Natural killer cell (primary cell): ENCODE results near the gene TMEM163. TPM values are rescaled to one million over a fixed set of nuclear protein-coding genes. Genes with fewer than 3 reads are reported as not detected.
"Not testable (repeated sequence)": the region's sequence is repeated elsewhere in the genome, so short reads cannot be mapped to it uniquely, and the experiment has no call there.

Experiments used
- ATAC-seq, 3 donors: fragments of 150-1000 bp in 2 of 3; fragments of 200-7000 bp in 1 of 3; cut with Tn5 transposase; 1 replicate in 1 of 3; 2 replicates in 2 of 3; pipeline ENCODE4 v1.10.0; 2021; ENCODE audit warnings: mild to moderate bottlenecking in 2 of 3, moderate library complexity in 2 of 3
- DNase-seq, 2 donors: peaks; one replicate each; pipeline versions ENCODE4 v3.0.0 to v3.0.0-alpha.2; 2013 to 2021; ENCODE audit warnings: mixed read lengths in 1 of 2
- H3K27ac ChIP-seq: one replicate; pipeline ENCODE4 v1.5.1; 2013; ENCODE audit warnings: mild to moderate bottlenecking, low read length
- H3K27me3 ChIP-seq: one replicate; pipeline ENCODE4 v1.6.1; 2013; ENCODE audit warnings: low read length; ENCODE audit not compliant: control insufficient read depth, insufficient read depth
- H3K36me3 ChIP-seq: one replicate; pipeline ENCODE4 v1.6.1; 2013; ENCODE audit warnings: low read length; ENCODE audit not compliant: control insufficient read depth, insufficient read depth
- H3K4me1 ChIP-seq: one replicate; pipeline ENCODE4 v1.6.1; 2013; ENCODE audit warnings: low read length; ENCODE audit not compliant: control insufficient read depth, insufficient read depth
- H3K4me3 ChIP-seq: one replicate; pipeline ENCODE4 v1.5.1; 2013; ENCODE audit warnings: low read length
- H3K9me3 ChIP-seq: one replicate; pipeline ENCODE4 v1.6.1; 2013; ENCODE audit warnings: low read length; ENCODE audit not compliant: control insufficient read depth, insufficient read depth
- H3K27ac Mint-ChIP-seq, 2 donors: one replicate each; pipeline ENCODE4 v1.8.0; 2022; ENCODE audit warnings: mild to moderate bottlenecking in 2 of 2, mixed read lengths in 2 of 2, moderate library complexity in 1 of 2
- H3K27me3 Mint-ChIP-seq, 2 donors: one replicate each; pipeline ENCODE4 v1.8.0; 2022; ENCODE audit warnings: low read depth in 2 of 2, mixed read lengths in 2 of 2
- H3K36me3 Mint-ChIP-seq: one replicate; pipeline ENCODE4 v1.8.0; 2022; ENCODE audit warnings: mixed read lengths
- H3K4me1 Mint-ChIP-seq, 2 donors: one replicate each; pipeline ENCODE4 v1.8.0; 2022; ENCODE audit warnings: mixed read lengths in 2 of 2
- H3K4me3 Mint-ChIP-seq: one replicate; pipeline ENCODE4 v1.8.0; 2022; ENCODE audit warnings: mild to moderate bottlenecking, moderate library complexity, mixed read lengths
- H3K9me3 Mint-ChIP-seq, 2 donors: one replicate each; pipeline ENCODE4 v1.8.0; 2022; ENCODE audit warnings: mixed read lengths in 2 of 2
- CTCF ChIP-seq: fragments of 200-600 bp; IDR thresholded peaks from one replicate; pipeline ENCODE4 v1.8.0; 2022; ENCODE audit warnings: antibody characterized with exemption
- WGBS: methylation state at CpG from one replicate; pipeline ENCODE4 v1.1.7; 2013; ENCODE audit warnings: missing lambda C conversion rate; ENCODE audit not compliant: insufficient coverage; 5-methylcytosine and 5-hydroxymethylcytosine counted together
- intact Hi-C: fragments of 100-400 bp; cut with micrococcal nuclease; formaldehyde crosslinking; loops from one replicate; pipeline ENCODE4 v1.14.2; 2022
- total RNA-seq, 4 donors: library from RNA; stranded (reverse); fragments of 120-200 nt in 1 of 4; gene quantifications; one replicate each; pipeline versions ENCODE4 v1.2.3 to v1.2.4, GENCODE V29; 2013 to 2022

TMEM163 gene
- total RNA-seq, 3 donors from 2014 or later (not counting 1 experiment from before 2014, with no cell fraction given) = 6.8 to 11.6 (median 10.3) TPM

GRCh38 chr2:134727385-134727784, 8.6 kb upstream of the TMEM163 start:
- intact Hi-C loops = loop anchor here (10.0 kb wide), 1 partner anchor 273 kb away; no protein-coding TSS in a partner anchor
- Mint-ChIP-seq H3K4me3 (no peak overlapping the region), H3K9me3 (no peaks in the 10 kb centered on the region), H3K27me3 (peaks cover 8% of the 10 kb centered on the region in 2 donors), H3K27ac (no peak overlapping the region), H3K36me3 (no peaks in the 10 kb centered on the region), H3K4me1 (no peaks in the 10 kb centered on the region)
- TF ChIP-seq CTCF = no peak
- no peaks in the 10 kb centered on the region for H3K4me1 ChIP-seq
- no peak for DNase-seq
- WGBS = 87% methylated on average over 4 of the region's 4 CpGs
- ATAC-seq = no peak
- H3K9me3 ChIP-seq = no peaks in the 10 kb centered on the region
- no peaks in the 10 kb centered on the region for H3K36me3 ChIP-seq
- no peak overlapping the region for H3K27ac ChIP-seq
- H3K27me3 ChIP-seq = peaks cover 2% of the 10 kb centered on the region
- H3K4me3 ChIP-seq = no peak overlapping the region

GRCh38 chr2:134726645-134727044, 7.8 kb upstream of the TMEM163 start:
- H3K36me3 ChIP-seq = no peaks in the 10 kb centered on the region
- no peak overlapping the region for H3K4me3 Mint-ChIP-seq
- H3K4me1 ChIP-seq = no peaks in the 10 kb centered on the region

GRCh38 chr2:134725876-134726275, 7.1 kb upstream of the TMEM163 start:
- no peaks in the 10 kb centered on the region for H3K4me1 ChIP-seq
- ATAC-seq (no peak), DNase-seq (no peak)
- Mint-ChIP-seq H3K9me3 (no peaks in the 10 kb centered on the region), H3K27me3 (peaks cover 11 to 22% of the 10 kb centered on the region in 2 donors), H3K27ac (no peak overlapping the region), H3K4me1 (no peaks in the 10 kb centered on the region), H3K36me3 (no peaks in the 10 kb centered on the region), H3K4me3 (no peak overlapping the region)
- no peak for TF ChIP-seq CTCF
- no peaks in the 10 kb centered on the region for H3K36me3 ChIP-seq
- no peak overlapping the region for H3K27ac ChIP-seq
- H3K27me3 ChIP-seq = peaks cover 2% of the 10 kb centered on the region
- intact Hi-C loops = loop anchor here (10.0 kb wide), 1 partner anchor 271 kb away; no protein-coding TSS in a partner anchor
- H3K4me3 ChIP-seq = no peak overlapping the region
- no peaks in the 10 kb centered on the region for H3K9me3 ChIP-seq

More at GRCh38 chr2:134726645-134727044, 7.8 kb upstream of the TMEM163 start:
- H3K9me3 ChIP-seq = no peaks in the 10 kb centered on the region
- Mint-ChIP-seq H3K36me3 (no peaks in the 10 kb centered on the region), H3K4me1 (no peaks in the 10 kb centered on the region), H3K9me3 (no peaks in the 10 kb centered on the region), H3K27me3 (peaks cover 8 to 15% of the 10 kb centered on the region in 2 donors), H3K27ac (no peak overlapping the region)
- DNase-seq = no peak
- intact Hi-C loops = loop anchor here (10.0 kb wide), 1 partner anchor 272 kb away; no protein-coding TSS in a partner anchor
- peaks cover 2% of the 10 kb centered on the region for H3K27me3 ChIP-seq
- no peak overlapping the region for H3K4me3 ChIP-seq
- no peak for TF ChIP-seq CTCF
- H3K27ac ChIP-seq = no peak overlapping the region
- no peak for ATAC-seq

- Mint-ChIP-seq H3K9me3 (no peaks in the 10 kb centered on the region), H3K4me1 (peaks cover 11 to 12% of the 10 kb centered on the region in 2 donors), H3K4me3 (no peak overlapping the region), H3K36me3 (peaks cover 8% of the 10 kb centered on the region), H3K27ac (no peak overlapping the region), H3K27me3 (peaks cover 24 to 36% of the 10 kb centered on the region in 2 donors)
- no peaks in the 10 kb centered on the region for H3K36me3 ChIP-seq
- peaks cover 4% of the 10 kb centered on the region for H3K4me1 ChIP-seq
- intact Hi-C loops = loop anchor here (10.0 kb wide), 1 partner anchor 270 kb away; no protein-coding TSS in a partner anchor
- TF ChIP-seq CTCF = no peak
- no peak for DNase-seq
- H3K27me3 ChIP-seq = peaks cover 12% of the 10 kb centered on the region
- H3K4me3 ChIP-seq = no peak overlapping the region
- H3K9me3 ChIP-seq = no peaks in the 10 kb centered on the region
- WGBS = no CpG with 5 or more reads among the region's 1 CpG
- ATAC-seq = no peak
- no peak overlapping the region for H3K27ac ChIP-seq
Measured at GRCh38 chr2:134724341-134724740, 5.5 kb upstream of the TMEM163 start.

GRCh38 chr2:134723742-134724141, 4.9 kb upstream of the TMEM163 start:
- H3K4me3 Mint-ChIP-seq, H3K27ac Mint-ChIP-seq, H3K9me3 Mint-ChIP-seq, H3K36me3 ChIP-seq, ATAC-seq, H3K4me1 ChIP-seq, H3K36me3 Mint-ChIP-seq, H3K4me3 ChIP-seq, DNase-seq, H3K9me3 ChIP-seq, H3K27ac ChIP-seq: not testable (repeated sequence)
- Mint-ChIP-seq H3K4me1 (peaks cover 11 to 12% of the 10 kb centered on the region in 2 donors), H3K27me3 (peaks cover 24 to 36% of the 10 kb centered on the region in 2 donors)
- peaks cover 13% of the 10 kb centered on the region for H3K27me3 ChIP-seq
- 92% methylated on average over 1 of the region's 2 CpGs for WGBS
- intact Hi-C loops = loop anchor here (10.0 kb wide), 1 partner anchor 269 kb away; no protein-coding TSS in a partner anchor
